ENCODE measurements around the gene CLDN15.
"Not testable (repeated sequence)": the region's sequence is repeated elsewhere in the genome, so short reads cannot be mapped to it uniquely, and the experiment has no call there.

CLDN15 gene

GRCh38 chr7:101271021-101271420, 33.4 kb upstream of the CLDN15 start:
- no peak for TF ChIP-seq CTCF (IDR thresholded peaks at IDR 0.05; ENCODE audit: extremely low read depth, missing control alignments)
- no peak for DNase-seq (ENCODE audit: low spot score)

GRCh38 chr7:101269664-101270063, 32.1 kb upstream of the CLDN15 start:
- DNase-seq (ENCODE audit: low spot score) = no peak
- no peak for TF ChIP-seq CTCF (IDR thresholded peaks at IDR 0.05; ENCODE audit: extremely low read depth, missing control alignments)

- DNase-seq (ENCODE audit: low spot score) = no peak
- no peak for TF ChIP-seq CTCF (IDR thresholded peaks at IDR 0.05; ENCODE audit: extremely low read depth, missing control alignments)
Measured at GRCh38 chr7:101265622-101266516, 28.3 kb upstream of the CLDN15 start.

GRCh38 chr7:101264102-101264706, 26.6 kb upstream of the CLDN15 start:
- DNase-seq (ENCODE audit: low spot score) = not testable (repeated sequence)

- DNase-seq (ENCODE audit: low spot score) = no peak
- no peak for TF ChIP-seq CTCF (IDR thresholded peaks at IDR 0.05; ENCODE audit: extremely low read depth, missing control alignments)
Measured at GRCh38 chr7:101258243-101258731, 20.7 kb upstream of the CLDN15 start.

- no peak for DNase-seq (ENCODE audit: low spot score)
Measured at GRCh38 chr7:101255796-101256195, 18.2 kb upstream of the CLDN15 start.

GRCh38 chr7:101253199-101253598, 15.6 kb upstream of the CLDN15 start:
- not testable (repeated sequence) for DNase-seq (ENCODE audit: low spot score)

More at GRCh38 chr7:101255796-101256195, 18.2 kb upstream of the CLDN15 start:
- TF ChIP-seq CTCF (IDR thresholded peaks at IDR 0.05; ENCODE audit: extremely low read depth, missing control alignments) = no peak

GRCh38 chr7:101251871-101252659, 14.5 kb upstream of the CLDN15 start:
- no peak for TF ChIP-seq CTCF (IDR thresholded peaks at IDR 0.05; ENCODE audit: extremely low read depth, missing control alignments)

More at GRCh38 chr7:101251871-101252659, 14.5 kb upstream of the CLDN15 start:
- peak; percentile 94 for DNase-seq (ENCODE audit: low spot score)

Data from GM20000 (cell line).